Thyroid gland (tissue), 4 donors: Measurements from ENCODE around the gene PTPRC.

Source experiments
- POLR2A ChIP-seq, 2 donors: fragments of 450-650 bp; IDR thresholded peaks; one replicate each; pipeline ENCODE4 v1.6.1; 2017; ENCODE audit warnings: antibody characterized with exemption in 2 of 2, mild to moderate bottlenecking in 2 of 2, moderate library complexity in 1 of 2
- TF ChIP-seq, protein P1 (sequence below), 6 experiments: fragments of 200-600 bp in 3 of 6; fragments of 450-650 bp in 3 of 6; sonication (generic) in 3 of 6; IDR thresholded peaks; one replicate each; pipeline ENCODE4 v1.5.1; 2016 to 2019; ENCODE audit warnings: antibody characterized with exemption in 6 of 6, mild to moderate bottlenecking in 2 of 6, inconsistent platforms in 1 of 6, moderate library complexity in 1 of 6

DNA sequence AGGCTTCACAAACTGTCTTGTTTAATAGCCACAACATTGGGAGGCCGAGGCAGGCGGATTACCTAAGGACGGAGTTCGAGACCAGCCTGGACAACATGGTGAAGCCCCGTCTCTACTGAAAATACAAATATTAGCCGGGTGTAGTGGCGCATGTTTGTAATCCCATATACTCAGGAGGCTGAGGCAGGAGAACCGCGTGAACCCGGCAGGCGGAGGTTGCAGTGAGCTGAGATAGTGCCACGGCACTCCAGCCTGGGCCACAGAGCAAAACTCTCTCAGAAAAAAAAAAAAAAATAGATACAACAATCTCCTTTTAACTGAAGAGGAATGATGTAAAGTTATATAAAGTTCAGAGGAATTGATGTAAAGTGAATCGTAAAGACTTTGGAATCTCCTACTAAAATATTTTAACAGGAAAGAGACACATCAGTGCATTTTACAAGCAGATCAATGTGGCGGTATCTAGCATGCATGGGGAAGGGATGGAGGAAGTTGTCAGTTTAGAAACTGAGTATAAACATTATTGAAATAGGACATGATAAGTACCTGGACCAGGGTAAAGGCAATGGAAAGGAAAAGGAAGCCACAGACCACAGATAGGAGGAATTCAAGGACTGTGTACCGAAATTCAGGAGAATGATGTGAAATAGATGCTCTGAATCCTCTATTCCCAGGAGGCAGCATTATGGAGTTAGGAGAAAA lies 41.5 kb downstream of the PTPRC start:
- TF ChIP-seq, protein P1, sequence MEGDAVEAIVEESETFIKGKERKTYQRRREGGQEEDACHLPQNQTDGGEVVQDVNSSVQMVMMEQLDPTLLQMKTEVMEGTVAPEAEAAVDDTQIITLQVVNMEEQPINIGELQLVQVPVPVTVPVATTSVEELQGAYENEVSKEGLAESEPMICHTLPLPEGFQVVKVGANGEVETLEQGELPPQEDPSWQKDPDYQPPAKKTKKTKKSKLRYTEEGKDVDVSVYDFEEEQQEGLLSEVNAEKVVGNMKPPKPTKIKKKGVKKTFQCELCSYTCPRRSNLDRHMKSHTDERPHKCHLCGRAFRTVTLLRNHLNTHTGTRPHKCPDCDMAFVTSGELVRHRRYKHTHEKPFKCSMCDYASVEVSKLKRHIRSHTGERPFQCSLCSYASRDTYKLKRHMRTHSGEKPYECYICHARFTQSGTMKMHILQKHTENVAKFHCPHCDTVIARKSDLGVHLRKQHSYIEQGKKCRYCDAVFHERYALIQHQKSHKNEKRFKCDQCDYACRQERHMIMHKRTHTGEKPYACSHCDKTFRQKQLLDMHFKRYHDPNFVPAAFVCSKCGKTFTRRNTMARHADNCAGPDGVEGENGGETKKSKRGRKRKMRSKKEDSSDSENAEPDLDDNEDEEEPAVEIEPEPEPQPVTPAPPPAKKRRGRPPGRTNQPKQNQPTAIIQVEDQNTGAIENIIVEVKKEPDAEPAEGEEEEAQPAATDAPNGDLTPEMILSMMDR (IDR thresholded peaks at IDR 0.05) = no peak
- TF ChIP-seq POLR2A (IDR thresholded peaks at IDR 0.05) = no peak
